ENCODE measurements around the gene BPIFB2. TPM values are rescaled to one million over a fixed set of nuclear protein-coding genes. Genes with fewer than 3 reads are reported as not detected.

BPIFB2 gene
- total and polyA plus RNA-seq, 10 of the 15 experiments (the other 5 are each of a cell fraction or from before 2014, with no cell fraction given): not detected

DNA sequence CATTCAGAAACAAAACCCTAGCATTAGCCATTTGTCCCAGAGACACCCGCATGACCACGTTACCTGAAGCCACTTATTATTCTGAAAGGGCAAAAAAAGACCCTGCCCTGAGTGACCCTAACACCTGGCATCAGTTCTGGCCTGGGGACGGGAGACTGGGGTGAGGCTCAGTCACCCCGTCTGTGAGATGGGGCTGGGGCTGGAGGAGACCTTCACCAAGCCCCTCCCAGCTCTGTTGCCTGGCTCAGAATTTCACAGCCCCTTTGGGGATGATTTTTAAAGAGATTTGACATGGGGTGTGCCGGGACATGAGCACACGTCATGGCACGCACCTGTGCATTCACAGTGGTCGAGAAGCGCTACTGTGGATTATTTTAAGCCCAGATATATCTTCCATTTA is 22.6 kb downstream of the BPIFB2 start (continued):
- TF ChIP-seq, protein P1, sequence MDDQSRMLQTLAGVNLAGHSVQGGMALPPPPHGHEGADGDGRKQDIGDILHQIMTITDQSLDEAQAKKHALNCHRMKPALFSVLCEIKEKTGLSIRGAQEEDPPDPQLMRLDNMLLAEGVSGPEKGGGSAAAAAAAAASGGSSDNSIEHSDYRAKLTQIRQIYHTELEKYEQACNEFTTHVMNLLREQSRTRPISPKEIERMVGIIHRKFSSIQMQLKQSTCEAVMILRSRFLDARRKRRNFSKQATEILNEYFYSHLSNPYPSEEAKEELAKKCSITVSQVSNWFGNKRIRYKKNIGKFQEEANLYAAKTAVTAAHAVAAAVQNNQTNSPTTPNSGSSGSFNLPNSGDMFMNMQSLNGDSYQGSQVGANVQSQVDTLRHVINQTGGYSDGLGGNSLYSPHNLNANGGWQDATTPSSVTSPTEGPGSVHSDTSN (IDR thresholded peaks at IDR 0.05; ENCODE audit: insufficient replicate concordance, low read depth, low read length): no peak

DNA sequence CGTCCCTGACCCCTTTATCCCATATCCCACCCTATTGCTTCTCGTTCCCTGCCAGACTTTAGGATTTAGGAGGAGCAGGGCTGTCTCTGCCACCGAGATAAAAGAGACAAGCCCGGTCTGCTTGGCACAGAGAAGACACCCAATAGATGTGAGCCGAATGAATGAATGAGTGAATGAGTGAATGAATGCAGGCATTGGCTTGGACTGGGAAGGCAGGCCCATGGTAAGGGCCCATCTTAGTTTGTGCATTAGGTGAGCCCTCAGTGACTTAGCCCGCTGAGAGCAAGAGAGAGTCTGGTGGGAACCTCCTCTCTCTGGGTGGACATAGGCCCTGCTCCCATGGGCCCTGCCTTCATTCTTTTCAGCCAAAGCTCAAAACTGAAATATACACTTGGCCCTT is 23.1 kb downstream of the BPIFB2 start:
- CTCF ChIA-PET: interaction anchor here (0.9 kb wide), 1 partner anchor 10 kb away, joined by 3 read pairs; no protein-coding TSS in a partner anchor
- no peaks in the 10 kb centered on the region for H3K36me3 ChIP-seq (ENCODE audit: control insufficient read depth in 2 of 2, insufficient read depth in 2 of 2, low read length in 1 of 2)
- in situ Hi-C loops (cut with MboI): no loop called here
- RAD21 ChIA-PET (ENCODE audit: unreplicated experiment): no interaction called here
- WGBS (ENCODE audit: insufficient coverage, insufficient replicate concordance, low lambda C conversion rate, missing lambda C conversion rate): 10% methylated on average over 6 of the region's 6 CpGs
- H2AFZ ChIP-seq (ENCODE audit: control insufficient read depth, low read depth, low read length): no peak overlapping the region
- intact Hi-C loops (cut with micrococcal nuclease; ENCODE audit: unreplicated experiment): no loop called here
- TF ChIP-seq IKZF1 (conservative IDR thresholded peaks at IDR 0.05): no peak
- TF ChIP-seq GATAD2B (conservative IDR thresholded peaks at IDR 0.05; ENCODE audit: low read depth): no peak
- TF ChIP-seq ZNF24 (IDR thresholded peaks at IDR 0.05): 0 out of 2 replicates have a peak, but pooled peaks have one; percentile 57
- no peak for TF ChIP-seq CBFB (IDR thresholded peaks at IDR 0.05; ENCODE audit: low read depth)
- SMC1A ChIA-PET (ENCODE audit: uncharacterized antibody, unreplicated experiment): no interaction called here
- DNase-seq (ENCODE audit: low read depth, low spot score): no peak
- H4K20me1 ChIP-seq (ENCODE audit: control insufficient read depth, insufficient read depth): no peaks in the 10 kb centered on the region
- H3K79me2 ChIP-seq (ENCODE audit: control insufficient read depth, insufficient read depth, low read length): no peaks in the 10 kb centered on the region
- FAIRE-seq: no peak
- ATAC-seq: no peak
- no peak overlapping the region for H3K27ac ChIP-seq (ENCODE audit: control insufficient read depth, insufficient read depth)
- H3K4me2 ChIP-seq (ENCODE audit: control insufficient read depth, insufficient read depth): no peak overlapping the region
- H3K4me3 ChIP-seq: no peak overlapping the region
- POLR2A ChIA-PET: no interaction called here
- H3K9me3 ChIP-seq (replicated peaks; ENCODE audit: control insufficient read depth, insufficient read depth, low read length): no peaks in the 10 kb centered on the region
- H3K27me3 ChIP-seq (replicated peaks in 1 of 2; ENCODE audit: control insufficient read depth in 2 of 2, insufficient read depth in 2 of 2, low read length in 1 of 2): peaks cover 0 to 1% of the 10 kb centered on the region in 2 experiments; a peak in 1 of 4 replicates
- BruUV-seq (replicated peaks): no TSS peak
- H3K9ac ChIP-seq (ENCODE audit: control insufficient read depth, insufficient read depth, low read length): no peak overlapping the region
- no peaks in the 10 kb centered on the region for H3K4me1 ChIP-seq (ENCODE audit: control insufficient read depth, insufficient read depth, low read length)

DNA sequence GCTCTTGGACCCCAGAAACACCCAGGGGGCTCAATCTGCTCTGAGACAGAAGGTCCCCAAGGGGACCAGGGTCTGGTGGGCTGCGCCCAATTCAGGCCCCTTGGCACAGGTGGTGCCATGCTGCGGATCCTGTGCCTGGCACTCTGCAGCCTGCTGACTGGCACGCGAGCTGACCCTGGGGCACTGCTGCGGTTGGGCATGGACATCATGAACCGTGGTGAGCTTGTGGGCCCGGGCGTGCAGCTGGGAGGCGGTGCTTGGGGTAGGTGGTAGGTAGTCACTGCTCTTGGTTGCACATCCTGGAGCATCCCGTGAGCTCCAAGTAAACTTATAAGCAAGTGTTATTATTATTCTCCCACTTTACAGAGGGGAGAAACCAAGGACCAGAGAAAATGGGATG is 24.0 kb downstream of the BPIFB2 start, which contains the start of gene BPIFB6:
Gene BPIFB6 (plus strand): TSS at position 118 of the 400 bp plus-strand sequence. CDS start 0 bp downstream, at position 118.
- FAIRE-seq (no peak), DNase-seq (ENCODE audit: low read depth, low spot score) (no peak), ATAC-seq (no peak)
- RAD21 ChIA-PET (ENCODE audit: unreplicated experiment): no interaction called here
- no peaks in the 10 kb centered on the region for H3K4me1 ChIP-seq (ENCODE audit: control insufficient read depth, insufficient read depth, low read length)
- H2AFZ ChIP-seq (ENCODE audit: control insufficient read depth, low read depth, low read length): no peak within 1 kb of the TSS
- H3K36me3 ChIP-seq (ENCODE audit: control insufficient read depth in 2 of 2, insufficient read depth in 2 of 2, low read length in 1 of 2): no peaks in the 10 kb centered on the region
- POLR2A ChIA-PET: no interaction called here
- no peaks in the 10 kb centered on the region for H3K9me3 ChIP-seq (replicated peaks; ENCODE audit: control insufficient read depth, insufficient read depth, low read length)
- no peak within 1 kb of the TSS for H3K4me3 ChIP-seq
- intact Hi-C loops (cut with micrococcal nuclease; ENCODE audit: unreplicated experiment) (no loop called here), in situ Hi-C loops (cut with MboI) (no loop called here)
- SMC1A ChIA-PET (ENCODE audit: uncharacterized antibody, unreplicated experiment): no interaction called here
- H3K27ac ChIP-seq (ENCODE audit: control insufficient read depth, insufficient read depth): no peak within 1 kb of the TSS
- no peak within 1 kb of the TSS for H3K4me2 ChIP-seq (ENCODE audit: control insufficient read depth, insufficient read depth)
- no peaks in the 10 kb centered on the region for H4K20me1 ChIP-seq (ENCODE audit: control insufficient read depth, insufficient read depth)
- no peaks in the 10 kb centered on the region for H3K79me2 ChIP-seq (ENCODE audit: control insufficient read depth, insufficient read depth, low read length)
- TF ChIP-seq CHD2 (IDR thresholded peaks at IDR 0.05; ENCODE audit: borderline replicate concordance, low read depth, low read length): no peak
- no peak for TF ChIP-seq HDAC6 (IDR thresholded peaks at IDR 0.05; ENCODE audit: unreplicated experiment)
- TF ChIP-seq BMI1 (IDR thresholded peaks at IDR 0.05; ENCODE audit: borderline replicate concordance): no peak
- TF ChIP-seq, protein P2, sequence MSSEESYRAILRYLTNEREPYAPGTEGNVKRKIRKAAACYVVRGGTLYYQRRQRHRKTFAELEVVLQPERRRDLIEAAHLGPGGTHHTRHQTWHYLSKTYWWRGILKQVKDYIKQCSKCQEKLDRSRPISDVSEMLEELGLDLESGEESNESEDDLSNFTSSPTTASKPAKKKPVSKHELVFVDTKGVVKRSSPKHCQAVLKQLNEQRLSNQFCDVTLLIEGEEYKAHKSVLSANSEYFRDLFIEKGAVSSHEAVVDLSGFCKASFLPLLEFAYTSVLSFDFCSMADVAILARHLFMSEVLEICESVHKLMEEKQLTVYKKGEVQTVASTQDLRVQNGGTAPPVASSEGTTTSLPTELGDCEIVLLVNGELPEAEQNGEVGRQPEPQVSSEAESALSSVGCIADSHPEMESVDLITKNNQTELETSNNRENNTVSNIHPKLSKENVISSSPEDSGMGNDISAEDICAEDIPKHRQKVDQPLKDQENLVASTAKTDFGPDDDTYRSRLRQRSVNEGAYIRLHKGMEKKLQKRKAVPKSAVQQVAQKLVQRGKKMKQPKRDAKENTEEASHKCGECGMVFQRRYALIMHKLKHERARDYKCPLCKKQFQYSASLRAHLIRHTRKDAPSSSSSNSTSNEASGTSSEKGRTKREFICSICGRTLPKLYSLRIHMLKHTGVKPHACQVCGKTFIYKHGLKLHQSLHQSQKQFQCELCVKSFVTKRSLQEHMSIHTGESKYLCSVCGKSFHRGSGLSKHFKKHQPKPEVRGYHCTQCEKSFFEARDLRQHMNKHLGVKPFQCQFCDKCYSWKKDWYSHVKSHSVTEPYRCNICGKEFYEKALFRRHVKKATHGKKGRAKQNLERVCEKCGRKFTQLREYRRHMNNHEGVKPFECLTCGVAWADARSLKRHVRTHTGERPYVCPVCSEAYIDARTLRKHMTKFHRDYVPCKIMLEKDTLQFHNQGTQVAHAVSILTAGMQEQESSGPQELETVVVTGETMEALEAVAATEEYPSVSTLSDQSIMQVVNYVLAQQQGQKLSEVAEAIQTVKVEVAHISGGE (CRISPR knock-in tag; IDR thresholded peaks at IDR 0.05): no peak
- TF ChIP-seq ZBED1 (IDR thresholded peaks at IDR 0.05; ENCODE audit: borderline replicate concordance): no peak
- no peak for TF ChIP-seq FOXK2 (IDR thresholded peaks at IDR 0.05)
- BruUV-seq (replicated peaks): no TSS peak
- CTCF ChIA-PET: interaction anchor here (0.9 kb wide), 1 partner anchor 9 kb away, joined by 3 read pairs; no protein-coding TSS in a partner anchor
- peaks cover 0 to 1% of the 10 kb centered on the region in 2 experiments; a peak in 1 of 4 replicates for H3K27me3 ChIP-seq (replicated peaks in 1 of 2; ENCODE audit: control insufficient read depth in 2 of 2, insufficient read depth in 2 of 2, low read length in 1 of 2)
- 48% methylated on average over 10 of the region's 10 CpGs for WGBS (ENCODE audit: insufficient coverage, insufficient replicate concordance, low lambda C conversion rate, missing lambda C conversion rate)
- H3K9ac ChIP-seq (ENCODE audit: control insufficient read depth, insufficient read depth, low read length): no peak within 1 kb of the TSS

Measured in GM12878 (cell line).